COLO668 (cell line): Measurements from ENCODE around the gene CTSZ.
"Not testable (repeated sequence)": the region's sequence is repeated elsewhere in the genome, so short reads cannot be mapped to it uniquely, and the experiment has no call there.

Experiments
- DNase-seq: peaks from one replicate; lab custom pipeline; 2025; ENCODE audit not compliant: unreplicated experiment; lab: John Stamatoyannopoulos, UW

Gene CTSZ

DNA sequence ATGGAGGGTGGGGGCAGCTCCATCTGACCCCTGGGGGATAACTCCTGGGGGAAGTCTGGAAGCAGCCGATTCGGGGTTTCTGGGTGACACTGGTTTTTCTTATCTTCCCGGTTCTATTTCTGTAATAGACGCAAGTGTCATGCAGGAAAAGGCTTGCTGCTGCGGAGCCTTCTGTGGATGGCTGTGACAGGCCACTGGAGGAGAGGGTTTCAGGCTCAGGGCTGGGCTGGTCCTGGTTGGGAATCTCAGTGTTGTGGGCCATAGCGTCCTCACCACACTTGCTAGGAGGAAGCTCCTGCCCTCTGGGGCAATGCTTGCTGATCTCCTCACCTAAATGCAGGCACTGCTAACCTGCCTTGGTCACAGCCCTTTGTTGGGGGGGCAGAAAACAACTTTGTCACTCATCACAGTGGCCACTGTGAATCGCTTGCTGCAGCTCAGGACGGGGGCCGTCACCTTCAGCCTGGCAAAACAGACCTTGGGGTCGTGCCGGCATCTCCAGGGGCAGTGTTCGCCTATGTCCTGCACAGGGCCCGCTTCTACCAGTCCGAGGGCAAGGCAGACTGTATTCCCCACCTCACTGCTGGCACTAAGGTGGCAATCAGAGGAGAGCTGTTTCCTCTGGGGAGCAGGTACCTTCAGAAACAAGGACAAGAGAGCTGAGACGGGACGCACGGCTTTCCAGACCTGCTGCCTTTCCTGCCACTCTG is 7.8 kb upstream of the CTSZ start:
- DNase-seq, result no peak

DNA sequence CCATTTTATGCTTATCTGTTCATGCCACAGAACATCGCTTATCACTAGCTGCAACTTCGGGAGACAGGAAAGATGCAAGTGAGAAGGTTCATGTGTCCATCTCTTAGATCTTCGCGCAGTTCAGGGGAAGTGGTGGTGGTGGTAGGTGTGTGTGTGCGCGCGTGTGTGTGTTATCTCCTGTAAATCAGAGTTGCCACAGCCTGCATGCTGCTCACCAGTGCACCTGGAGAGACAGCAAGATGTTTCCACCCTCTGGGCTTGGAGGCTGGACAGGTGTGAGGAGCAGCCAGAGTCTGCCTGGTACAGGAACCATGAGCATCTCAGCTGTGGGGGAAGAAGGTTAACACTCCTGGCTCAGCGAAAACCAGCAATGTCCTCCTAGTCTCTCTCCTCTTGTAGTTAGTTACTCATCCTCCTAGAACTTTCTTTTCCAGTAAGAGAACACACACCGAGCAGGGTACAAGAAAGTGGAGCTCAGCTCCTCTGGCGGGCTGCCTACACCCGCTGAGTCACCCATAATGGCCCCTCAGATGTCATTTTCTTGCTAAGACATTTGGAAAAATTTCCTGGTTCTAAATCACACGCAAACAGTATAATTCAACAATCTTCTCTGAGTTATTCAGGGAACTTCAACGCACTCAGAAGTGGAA is 7.0 kb upstream of the CTSZ start:
- DNase-seq, result no peak

DNA sequence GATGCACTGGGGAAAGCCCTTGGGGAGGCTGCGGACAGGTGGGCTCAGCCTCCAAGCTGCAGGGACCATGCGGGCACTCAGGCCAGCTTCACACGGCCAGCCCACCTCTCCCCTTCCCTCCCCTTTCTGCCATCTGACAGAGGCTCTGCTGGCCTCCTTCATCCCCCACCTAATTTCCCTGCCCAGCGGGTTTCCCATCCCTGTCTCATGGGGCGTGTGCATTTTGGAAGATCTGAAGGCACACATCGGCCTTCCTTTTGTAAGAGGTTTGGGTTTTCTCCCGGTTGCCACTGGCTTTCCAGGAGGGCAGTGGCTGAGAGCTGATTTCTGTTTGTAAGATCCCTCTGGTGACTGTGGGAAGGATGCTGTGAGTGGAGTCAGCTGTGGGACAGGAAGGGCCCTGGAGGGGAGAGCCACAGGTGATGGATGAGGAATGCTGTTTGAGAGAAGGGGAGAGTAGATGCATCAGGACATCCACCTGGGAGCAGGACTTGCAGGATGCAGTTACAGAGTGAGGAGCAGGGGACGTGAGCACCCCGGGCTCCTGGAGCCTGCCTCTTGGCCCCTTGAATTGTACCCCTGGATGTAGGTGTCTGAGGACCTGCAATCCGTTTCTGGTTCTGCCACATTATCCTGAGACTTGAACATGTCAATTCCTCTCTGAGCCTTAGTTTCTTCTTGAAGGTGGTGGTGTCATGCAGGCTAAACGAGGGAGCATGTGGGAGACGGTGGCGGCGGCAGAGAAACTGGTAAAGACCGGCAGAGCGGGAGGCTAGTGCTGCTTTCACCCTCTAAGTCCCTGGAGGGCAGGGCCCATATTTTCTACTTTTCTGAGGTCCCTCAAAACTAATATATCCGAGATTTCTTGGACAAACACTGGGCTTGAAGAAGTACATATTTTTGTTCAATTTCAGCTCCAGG is 6.2 kb upstream of the CTSZ start:
- DNase-seq, result no peak

DNA sequence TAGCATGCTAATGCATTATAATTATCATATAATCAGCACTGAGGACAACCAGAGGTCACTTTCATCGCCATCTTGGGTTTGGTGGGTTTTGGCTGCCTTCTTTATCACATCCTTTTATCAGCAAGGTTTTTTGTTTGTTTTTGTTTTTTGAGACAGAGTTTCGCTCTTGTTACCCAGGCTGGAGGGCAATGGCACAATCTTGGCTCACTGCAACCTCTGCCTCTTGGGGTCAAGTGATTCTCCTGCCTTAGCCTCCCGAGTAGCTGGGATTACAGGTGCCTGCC is 4.8 kb upstream of the CTSZ start:
- DNase-seq, result not testable (repeated sequence)

GRCh38 chr20:59010995-59011873 is 4.2 kb upstream of the CTSZ start:
- no peak for DNase-seq

- DNase-seq, result no peak
Measured at GRCh38 chr20:59010321-59010994, 3.4 kb upstream of the CTSZ start.

- no peak for DNase-seq
Measured at GRCh38 chr20:59008715-59009336, 1.8 kb upstream of the CTSZ start.

- DNase-seq, result no peak
Measured at GRCh38 chr20:59007665-59008511, 834 bp upstream of the CTSZ start.

DNA sequence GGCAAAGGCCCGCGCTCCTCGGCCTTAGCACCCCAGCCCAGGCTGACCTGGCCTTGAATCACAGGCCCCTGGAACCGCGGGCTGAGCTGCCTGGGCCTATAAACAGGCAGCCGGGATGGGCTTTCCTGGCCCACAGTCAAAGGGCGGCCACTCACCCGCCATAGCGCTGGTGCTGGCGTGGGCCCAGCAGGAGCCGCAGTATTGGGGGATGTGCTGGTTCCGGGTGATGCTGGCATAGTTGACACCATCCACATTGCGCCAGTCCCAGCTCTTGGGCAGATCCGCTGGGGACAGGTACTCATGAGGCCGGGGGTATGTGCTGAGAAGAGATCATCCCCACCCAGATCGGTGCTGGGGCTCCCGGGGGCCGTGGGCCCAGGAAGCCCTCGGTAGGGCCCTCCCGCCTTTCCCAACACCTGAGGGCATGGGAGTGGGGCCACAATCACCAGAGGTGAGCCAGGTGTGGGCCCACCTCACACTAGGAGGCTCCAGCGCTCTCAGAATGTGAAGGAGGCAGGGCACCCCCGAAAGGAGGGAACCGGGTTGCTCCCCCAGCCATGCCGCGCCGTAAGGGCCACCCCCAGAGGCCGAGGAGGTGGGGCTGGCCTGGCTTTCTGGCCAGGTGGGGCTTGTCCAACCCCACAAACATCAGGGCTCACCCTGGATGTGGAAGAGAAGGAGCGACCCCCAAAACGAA is 739 bp downstream of the CTSZ start:
- DNase-seq, result no peak

DNA sequence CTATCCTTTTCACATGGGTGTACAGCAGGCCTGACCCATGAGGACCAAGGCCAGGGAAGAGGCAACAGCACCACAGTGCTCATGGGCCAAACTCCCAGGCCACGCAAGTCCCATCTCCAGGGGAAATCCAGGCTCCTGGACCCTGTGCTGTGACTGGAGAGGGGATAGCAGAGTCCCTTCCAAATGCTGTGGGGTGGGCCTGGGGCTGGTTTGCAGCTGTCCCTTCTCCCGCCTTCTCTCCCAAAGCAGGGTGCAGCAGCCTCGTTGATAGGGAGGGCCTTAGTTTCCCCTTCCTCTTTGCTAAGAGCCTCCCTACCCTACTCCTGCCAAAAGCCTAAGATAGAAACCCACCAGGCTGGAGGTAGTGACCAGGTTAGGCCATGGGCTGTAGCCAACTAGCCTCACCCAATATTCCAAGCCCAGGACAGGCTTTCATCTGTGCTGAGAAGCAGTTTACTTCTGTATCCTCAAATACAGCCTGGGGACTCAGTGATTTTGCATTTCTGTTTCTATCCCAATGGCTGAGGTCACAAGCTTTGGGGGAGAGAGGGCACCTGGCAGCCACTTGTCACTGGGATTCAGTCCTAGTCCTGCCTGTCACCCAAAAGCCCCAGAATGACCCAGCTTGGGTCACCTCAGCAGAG is 1.4 kb downstream of the CTSZ start:
- DNase-seq, result no peak

- DNase-seq, result no peak
Measured at GRCh38 chr20:59004763-59005522, 2.1 kb downstream of the CTSZ start.

GRCh38 chr20:59004493-59004762 is 2.6 kb downstream of the CTSZ start:
- DNase-seq, result no peak

DNA sequence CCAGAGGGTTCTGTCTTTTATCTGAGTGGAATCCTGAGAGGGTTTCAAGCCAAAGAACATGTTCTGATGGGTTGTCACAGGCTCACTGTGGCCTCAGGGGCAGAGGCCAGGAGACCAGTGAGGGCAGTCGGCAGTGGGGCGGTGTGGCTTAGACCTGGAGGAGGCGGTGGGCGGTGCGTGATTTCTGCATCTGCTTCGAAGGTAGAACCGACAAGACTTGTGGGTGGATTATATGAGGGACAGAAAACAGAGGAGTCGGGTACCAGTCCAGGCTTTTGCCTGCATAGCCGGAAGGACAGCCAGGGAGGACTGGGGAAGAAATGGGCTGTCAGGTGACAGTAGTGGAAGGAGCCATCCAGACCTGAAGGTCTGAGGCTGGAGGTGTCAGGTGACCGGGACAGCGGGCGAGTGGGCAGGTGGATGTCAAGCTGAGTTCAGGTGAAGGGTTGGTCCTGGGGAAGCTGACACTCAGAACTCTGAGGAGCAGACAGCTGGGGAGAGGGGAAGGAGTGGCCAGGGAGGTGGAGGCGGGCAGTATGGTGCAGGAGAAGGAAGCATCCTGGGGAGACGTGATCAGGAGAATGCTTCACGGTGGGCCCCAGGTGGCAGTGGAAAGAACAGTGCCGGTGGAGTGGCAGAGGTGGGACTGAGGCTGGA is 3.1 kb downstream of the CTSZ start:
- no peak for DNase-seq

DNA sequence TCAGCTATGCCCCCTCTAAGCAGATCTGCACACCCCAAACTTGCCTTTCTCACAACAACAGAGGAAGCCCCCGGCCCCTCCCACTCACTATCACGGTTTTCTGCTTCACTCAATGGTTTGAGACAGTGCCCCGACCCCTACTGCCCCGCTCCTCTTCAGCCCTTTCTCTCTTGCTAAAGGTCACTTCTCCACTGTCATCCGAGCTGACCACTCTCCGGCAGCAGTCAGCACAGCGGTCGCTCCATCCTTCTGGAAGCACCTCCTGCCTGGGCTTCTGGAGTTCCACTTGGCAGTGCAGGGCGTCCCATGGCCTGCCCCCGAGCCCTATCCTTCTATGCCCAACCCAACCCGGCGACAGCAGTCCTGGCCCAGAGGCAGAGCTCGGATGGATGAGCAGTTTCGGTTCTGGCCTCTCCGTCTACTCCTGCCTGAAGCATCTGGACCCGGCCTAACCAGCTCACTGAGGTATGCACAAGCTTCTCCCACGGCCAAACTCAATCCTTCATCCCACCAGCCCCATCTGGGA is 4.1 kb downstream of the CTSZ start:
- no peak for DNase-seq

DNA sequence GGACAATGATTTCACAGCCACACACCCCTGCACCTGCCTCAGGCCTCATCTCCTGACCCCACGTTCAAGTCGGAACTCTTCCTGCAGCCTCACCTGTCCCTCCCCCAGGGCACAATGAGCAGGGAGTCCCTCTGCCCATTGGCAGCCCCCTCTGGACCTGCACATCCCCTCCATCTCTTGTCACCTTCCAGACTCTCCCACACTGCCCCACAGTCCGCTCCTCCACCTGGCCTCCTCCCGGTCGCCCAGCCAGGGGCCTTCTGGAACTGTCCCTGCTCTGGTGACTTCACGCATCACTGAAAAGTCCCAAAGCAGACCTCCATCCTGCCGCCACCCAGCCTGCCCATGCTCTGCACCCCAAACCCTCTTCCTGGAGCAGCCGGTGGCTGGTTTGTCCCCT is 4.7 kb downstream of the CTSZ start:
- no peak for DNase-seq

- no peak for DNase-seq
Measured at GRCh38 chr20:59001449-59002171, 5.4 kb downstream of the CTSZ start.
